NOMO-1 treated with dmso at 0.1 percent for 144 hours (cell line): ENCODE results near the gene CDK17.

ENCODE experiments used
- DNase-seq: peaks from one replicate; lab custom pipeline; 2025; ENCODE audit not compliant: unreplicated experiment; lab: John Stamatoyannopoulos, UW

Gene CDK17

GRCh38 chr12:96271469-96272199, 128.6 kb downstream of the CDK17 start:
- no peak for DNase-seq

- no peak for DNase-seq
Observed at GRCh38 chr12:96266238-96266637, 134.0 kb downstream of the CDK17 start.

GRCh38 chr12:96265836-96266235, 134.4 kb downstream of the CDK17 start:
- DNase-seq: no peak

- no peak for DNase-seq
Observed at GRCh38 chr12:96265400-96265799, 134.8 kb downstream of the CDK17 start.

GRCh38 chr12:96263449-96263902, 136.8 kb downstream of the CDK17 start:
- DNase-seq: no peak

- no peak for DNase-seq
Observed at GRCh38 chr12:96261557-96261956, 138.7 kb downstream of the CDK17 start.

GRCh38 chr12:96260644-96261043, 139.6 kb downstream of the CDK17 start:
- no peak for DNase-seq

GRCh38 chr12:96260231-96260630, 140.0 kb downstream of the CDK17 start:
- DNase-seq: no peak

- DNase-seq: no peak
Observed at GRCh38 chr12:96258104-96258961, 141.9 kb downstream of the CDK17 start.

GRCh38 chr12:96257550-96258103, 142.6 kb downstream of the CDK17 start:
- DNase-seq: no peak

GRCh38 chr12:96256672-96257361, 143.4 kb downstream of the CDK17 start:
- no peak for DNase-seq

- no peak for DNase-seq
Observed at GRCh38 chr12:96255077-96255476, 145.2 kb downstream of the CDK17 start.

- no peak for DNase-seq
Observed at GRCh38 chr12:96250119-96250685, 150.0 kb downstream of the CDK17 start.

- no peak for DNase-seq
Observed at GRCh38 chr12:96249196-96250118, 150.8 kb downstream of the CDK17 start.

GRCh38 chr12:96248136-96248931, 151.9 kb downstream of the CDK17 start:
- no peak for DNase-seq

- DNase-seq: no peak
Observed at GRCh38 chr12:96247563-96247962, 152.7 kb downstream of the CDK17 start.

GRCh38 chr12:96246926-96247505, 153.2 kb downstream of the CDK17 start:
- no peak for DNase-seq

- no peak for DNase-seq
Observed at GRCh38 chr12:96244826-96245225, 155.4 kb downstream of the CDK17 start.

GRCh38 chr12:96242597-96242996, 157.6 kb downstream of the CDK17 start:
- no peak for DNase-seq
